ENCODE data around the gene ELL2.

The ELL2 gene

DNA sequence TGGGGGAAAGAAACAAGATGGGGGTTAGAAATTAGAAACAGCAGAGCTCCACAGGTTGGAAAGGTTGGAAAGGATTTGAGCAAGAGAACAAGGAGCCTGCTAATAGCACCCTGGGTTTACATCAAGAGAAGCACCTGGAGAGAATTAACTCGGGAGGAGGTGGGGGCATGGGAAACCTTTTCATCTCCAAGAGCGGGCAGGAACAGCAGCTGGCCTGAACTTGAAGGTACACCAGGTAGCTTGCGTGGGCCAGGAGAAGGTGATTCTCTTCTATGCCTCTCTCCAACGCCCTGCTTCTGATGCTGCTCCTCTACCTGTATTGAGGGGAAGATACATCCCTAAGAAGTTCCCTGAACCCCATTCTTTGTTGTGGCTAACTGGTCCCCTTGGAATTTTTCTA lies 102.0 kb downstream of the ELL2 start:
- no peak for DNase-seq (ENCODE audit: low read depth)
- TF ChIP-seq CTCF (conservative IDR thresholded peaks at IDR 0.05; ENCODE audit: low read length) = no peak
- peak overlapping the region; percentile 55 for H3K4me3 ChIP-seq (ENCODE audit: low read length)

DNA sequence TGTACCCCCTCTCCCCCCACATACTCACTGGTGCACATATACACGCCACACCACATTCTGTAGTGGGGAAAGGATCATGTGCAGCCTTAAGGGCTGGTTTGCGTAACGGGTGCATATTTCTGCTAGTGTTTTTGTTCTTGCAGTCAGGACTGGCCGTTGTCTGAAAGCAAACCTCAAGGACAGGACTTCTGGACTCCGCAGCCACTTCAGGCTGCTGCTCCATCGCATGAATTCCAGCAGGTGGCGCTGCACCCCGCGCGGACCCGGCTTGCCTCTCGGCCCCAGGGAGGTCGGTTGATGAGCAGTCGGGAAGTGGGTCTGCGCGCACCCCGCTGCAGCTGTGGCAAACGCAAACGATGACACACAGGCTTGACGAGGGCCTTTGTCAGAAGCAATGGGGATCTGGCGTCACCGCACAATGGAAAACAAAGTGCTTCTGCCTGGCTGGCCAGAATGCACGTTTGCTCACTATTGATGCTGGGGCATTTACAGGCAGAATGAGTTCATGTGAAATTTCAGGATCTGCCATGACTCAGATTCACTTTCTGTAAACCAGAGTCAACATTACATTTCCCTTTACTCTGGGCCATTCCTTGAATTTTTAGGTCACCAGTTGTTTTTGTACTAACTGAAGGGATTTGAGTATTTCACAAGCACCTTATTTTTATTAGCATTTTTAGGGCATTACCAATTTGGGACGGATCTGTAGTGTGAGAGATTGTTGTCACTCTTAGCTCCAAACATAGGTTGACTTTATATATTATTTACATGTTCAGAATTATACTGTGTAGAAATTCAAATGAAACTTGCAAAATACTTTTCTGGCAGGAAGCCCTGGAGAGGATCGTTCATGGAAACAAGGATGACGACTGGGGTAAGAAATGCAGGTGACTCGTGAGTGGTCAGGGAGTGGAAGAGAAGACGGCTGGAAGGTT lies 102.7 kb downstream of the ELL2 start:
- DNase-seq (ENCODE audit: low read depth) = peak; percentile 98
- H3K4me3 ChIP-seq (ENCODE audit: low read length) = peak overlapping the region; percentile 55
- TF ChIP-seq CTCF (conservative IDR thresholded peaks at IDR 0.05; ENCODE audit: low read length) = peak; percentile 96

GRCh38 chr5:95858023-95858461 lies 103.6 kb downstream of the ELL2 start:
- peak overlapping the region; percentile 55 for H3K4me3 ChIP-seq (ENCODE audit: low read length)
- TF ChIP-seq CTCF (conservative IDR thresholded peaks at IDR 0.05; ENCODE audit: low read length) = no peak
- peak; percentile 95 for DNase-seq (ENCODE audit: low read depth)

DNA sequence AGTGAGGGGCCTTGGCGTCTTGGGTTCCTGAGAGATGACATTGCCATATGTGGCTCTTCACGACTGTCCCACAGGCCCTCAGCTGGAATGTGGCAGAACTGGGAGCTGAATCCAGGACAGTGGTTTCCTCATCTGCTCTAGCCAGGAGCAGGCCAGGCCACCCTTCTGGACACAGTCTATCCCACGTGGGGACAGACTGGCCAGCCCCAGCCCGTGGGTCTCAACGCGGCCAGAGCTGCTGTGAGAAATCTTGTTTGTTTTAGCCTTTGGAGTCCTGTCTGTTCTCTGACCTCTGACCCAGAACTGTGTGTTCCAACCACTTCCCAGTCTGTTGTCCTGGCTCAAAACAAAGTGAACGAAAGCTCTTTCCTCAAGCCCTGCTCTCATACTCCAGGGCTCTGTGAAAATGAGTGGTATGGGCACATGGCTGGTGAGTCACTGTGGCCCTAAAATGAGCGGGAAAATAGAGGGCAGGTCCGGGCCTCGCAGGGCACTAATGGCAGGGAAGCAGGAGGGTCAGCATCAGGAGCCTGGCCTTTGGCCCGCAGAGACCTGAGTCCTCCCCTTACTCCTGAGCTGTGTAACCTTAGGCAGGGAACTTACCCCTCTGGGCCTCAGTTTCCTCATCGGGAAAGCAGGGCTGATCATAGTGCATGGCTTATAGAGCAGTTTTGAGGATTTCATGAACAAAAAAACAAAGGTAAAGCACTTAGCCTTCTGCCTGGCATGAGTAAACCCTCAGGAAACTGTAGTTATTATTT lies 104.3 kb downstream of the ELL2 start:
- H3K4me3 ChIP-seq (ENCODE audit: low read length) = peak overlapping the region; percentile 55; the same call in 1 of the 2 replicates
- no peak for TF ChIP-seq CTCF (conservative IDR thresholded peaks at IDR 0.05; ENCODE audit: low read length)
- no peak for DNase-seq (ENCODE audit: low read depth)

- no peak overlapping the region for H3K4me3 ChIP-seq (ENCODE audit: low read length)
- no peak for DNase-seq (ENCODE audit: low read depth)
- TF ChIP-seq CTCF (conservative IDR thresholded peaks at IDR 0.05; ENCODE audit: low read length) = no peak
Measured at GRCh38 chr5:95856501-95856981, 105.1 kb downstream of the ELL2 start.

DNA sequence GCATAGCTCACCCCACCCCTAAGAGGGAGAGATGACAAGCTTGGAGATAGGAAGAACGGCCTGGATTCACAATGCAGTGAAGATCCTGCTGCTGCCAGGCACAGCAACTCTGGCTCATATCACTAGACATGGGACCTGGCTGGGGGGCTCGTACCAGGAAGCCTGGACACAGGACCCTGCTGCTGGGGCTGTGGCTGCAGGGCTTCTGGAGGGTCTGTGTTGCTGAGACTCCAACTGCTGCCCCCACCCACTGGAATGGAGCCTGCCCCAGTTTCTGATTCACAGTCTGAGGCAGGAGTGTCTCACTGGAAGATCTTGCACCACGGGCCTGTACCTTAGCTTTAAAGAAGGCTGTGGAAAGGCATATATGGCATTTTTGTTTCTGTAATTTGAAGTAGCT lies 108.2 kb downstream of the ELL2 start:
- no peak overlapping the region for H3K4me3 ChIP-seq (ENCODE audit: low read length)
- TF ChIP-seq CTCF (conservative IDR thresholded peaks at IDR 0.05; ENCODE audit: low read length) = no peak
- no peak for DNase-seq (ENCODE audit: low read depth)
